ENCODE data around the gene CMSS1.

CMSS1 gene

DNA sequence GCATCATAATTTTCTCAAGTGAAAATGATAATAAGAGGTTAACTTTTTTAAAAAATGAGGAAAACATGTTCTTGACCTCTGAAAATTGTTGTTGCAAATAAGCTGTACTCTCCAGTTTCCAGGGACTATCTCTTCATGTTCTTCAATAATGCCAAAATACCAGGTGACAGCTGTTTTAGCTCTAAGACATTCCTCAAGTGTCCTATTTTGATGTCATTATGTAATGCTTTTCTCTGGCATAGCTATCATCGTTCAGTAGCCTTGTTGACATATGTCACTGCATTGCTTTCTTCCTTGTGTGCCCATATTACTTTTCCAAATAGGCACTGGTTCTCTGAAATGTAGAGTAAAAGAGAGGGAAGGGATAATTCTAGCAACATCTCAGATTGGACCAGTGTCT is 302.4 kb downstream of the CMSS1 start:
- no peak for DNase-seq

DNA sequence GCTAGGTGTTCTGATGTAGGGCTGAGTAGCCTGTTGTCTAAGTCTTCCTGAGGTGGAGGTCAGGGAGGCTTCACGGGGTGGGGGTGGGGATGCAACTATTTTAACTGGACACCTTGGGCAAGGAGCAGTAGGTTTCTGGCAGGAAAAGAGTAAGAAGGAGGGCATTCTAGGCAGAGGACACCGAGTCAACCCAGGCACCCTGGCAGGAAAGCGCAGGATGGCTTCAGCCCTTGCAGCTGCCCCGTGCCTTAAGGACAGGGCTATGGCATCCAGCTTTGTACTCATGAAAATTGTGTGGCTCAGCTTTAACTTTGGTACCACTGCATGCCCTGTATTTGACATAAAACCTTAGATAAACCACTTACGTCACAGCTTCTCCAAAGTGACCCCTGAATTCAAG is 303.0 kb downstream of the CMSS1 start:
- no peak for DNase-seq

DNA sequence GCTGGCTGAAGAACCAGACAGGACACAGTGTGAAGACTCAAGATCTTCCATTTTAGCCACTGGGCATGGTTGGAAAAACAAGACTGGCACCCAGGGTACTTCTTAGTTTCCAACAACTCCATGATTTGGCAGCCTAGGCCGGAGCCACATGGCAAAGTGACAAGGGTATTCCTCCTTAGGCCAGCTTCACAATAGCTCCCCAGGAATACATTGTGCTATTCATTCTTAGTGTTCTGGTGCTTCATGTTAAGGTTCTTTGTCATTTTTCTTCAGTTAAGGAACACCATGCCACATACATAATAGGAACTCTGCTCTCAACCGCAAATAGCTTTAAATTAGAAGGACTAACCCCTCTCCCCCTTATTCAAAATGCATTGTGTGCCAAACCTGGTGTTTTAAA is 304.7 kb downstream of the CMSS1 start:
- DNase-seq = no peak

DNA sequence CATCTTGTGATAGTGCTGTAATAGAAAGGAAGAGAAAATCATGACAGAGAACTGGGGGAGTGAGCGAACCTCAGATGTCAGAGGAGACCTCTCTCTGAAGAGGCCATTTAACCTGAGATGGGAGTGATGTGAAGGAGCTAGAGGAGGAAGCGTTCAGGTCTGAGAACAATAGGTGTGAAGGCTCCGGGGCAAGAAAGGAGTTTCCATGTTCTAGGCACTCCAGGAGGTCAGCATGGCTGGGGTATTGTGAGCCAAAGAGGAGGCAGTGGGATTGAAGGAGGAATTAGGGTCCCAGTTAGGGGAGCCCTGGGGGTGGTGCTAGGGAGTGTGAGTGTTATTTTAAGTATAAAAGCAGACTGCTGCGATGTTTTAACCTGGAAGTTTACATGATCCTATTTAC is 305.4 kb downstream of the CMSS1 start:
- no peak for DNase-seq

DNA sequence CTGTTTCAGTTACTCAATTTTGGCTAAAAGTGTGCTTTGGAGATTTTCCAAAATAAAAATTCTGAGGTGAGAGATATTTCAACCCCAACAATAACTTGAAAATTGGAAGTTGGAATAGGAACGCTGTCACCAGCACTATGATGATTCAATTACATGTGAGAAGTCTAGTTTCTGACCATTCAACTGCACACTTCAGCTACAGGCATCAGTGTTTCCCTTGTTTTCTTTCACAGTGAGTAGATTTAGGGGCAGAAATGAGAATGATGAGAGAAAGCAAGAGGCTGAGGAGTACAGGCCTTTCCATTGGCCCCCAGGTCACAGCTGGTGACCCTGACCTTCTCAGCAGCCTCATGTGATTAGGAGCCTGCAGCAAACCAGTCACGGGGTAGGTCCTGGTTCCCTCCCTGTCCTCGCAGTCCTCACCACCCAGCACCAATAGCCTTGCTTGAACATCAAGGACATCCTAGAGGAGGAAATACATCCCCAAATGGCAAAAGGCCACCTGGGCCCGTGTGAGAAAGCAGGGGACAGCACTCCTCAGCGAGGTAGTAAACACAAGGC is 306.6 kb downstream of the CMSS1 start:
- no peak for DNase-seq

DNA sequence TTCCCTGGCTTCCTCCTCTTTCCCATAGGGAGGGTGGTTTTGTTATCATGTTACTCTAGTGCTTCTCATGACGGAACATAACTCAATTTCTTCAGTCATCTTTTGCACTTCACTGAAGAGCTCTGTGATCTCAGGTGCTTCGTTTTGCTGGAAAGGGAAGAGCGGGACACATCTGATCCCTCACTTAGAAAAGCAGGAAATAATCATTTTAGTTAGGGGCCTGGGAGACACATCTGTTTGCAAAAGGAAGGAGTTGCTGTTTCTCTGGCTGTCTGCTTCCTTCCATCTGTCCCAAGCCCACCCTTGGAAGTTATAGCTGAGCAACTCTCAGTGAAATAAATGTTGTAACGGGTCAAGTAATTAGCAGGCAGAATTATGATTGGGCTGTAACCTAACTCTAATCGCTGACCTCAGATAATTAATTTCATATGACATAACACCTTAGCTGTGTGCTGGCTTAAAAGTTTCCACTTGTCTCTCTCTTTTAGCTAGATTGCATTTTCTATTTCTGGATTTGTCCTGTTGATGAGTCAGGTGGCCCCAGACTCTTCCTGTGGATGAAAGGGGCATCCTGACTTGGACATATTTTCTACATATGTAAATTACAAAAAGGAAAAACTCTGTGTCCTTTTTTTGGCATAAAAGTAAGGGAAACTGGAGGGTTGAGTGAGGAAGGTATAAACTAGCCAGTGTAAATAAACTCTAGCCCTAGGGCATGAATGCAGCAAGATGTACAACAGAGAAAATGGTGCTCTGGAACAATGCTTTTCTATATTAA is 307.7 kb downstream of the CMSS1 start:
- no peak for DNase-seq

DNA sequence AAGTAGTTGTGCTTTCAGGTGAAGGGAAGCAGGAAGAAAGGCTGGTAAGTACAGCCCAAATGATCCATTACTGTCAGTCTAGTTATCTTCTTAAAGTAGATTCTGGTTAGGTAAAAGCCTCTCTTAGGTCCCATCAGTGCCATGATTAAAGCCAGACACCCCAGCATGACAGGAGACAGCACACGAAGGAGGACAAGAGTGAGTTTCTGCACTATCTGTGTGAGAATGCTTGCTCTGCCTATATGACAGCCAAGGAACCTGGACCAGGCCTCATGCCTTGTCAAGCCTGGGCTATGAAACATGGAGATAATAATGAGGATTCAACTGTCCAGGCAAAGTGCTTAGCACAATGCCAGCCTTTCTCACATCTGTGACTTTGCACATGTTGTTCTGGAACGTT is 310.1 kb downstream of the CMSS1 start:
- no peak for DNase-seq

DNA sequence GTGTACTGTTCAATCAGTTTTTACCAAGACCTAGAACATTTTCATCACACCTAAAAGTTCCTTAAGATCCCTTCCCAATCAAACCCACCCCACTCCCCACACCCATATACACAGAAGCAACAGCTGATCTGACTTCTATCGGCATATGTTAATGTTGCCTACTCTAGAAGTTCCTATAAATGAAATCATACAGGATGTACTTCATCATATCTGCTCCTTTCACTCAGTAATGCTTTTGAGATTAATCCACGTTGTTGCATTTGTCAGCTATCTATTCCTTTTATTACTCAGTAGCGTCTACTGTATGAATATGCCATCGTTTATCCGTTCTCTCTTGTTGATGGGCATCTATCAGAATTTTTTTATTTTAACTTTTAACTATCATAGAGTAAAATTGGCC is 310.9 kb downstream of the CMSS1 start:
- no peak for DNase-seq

DNA sequence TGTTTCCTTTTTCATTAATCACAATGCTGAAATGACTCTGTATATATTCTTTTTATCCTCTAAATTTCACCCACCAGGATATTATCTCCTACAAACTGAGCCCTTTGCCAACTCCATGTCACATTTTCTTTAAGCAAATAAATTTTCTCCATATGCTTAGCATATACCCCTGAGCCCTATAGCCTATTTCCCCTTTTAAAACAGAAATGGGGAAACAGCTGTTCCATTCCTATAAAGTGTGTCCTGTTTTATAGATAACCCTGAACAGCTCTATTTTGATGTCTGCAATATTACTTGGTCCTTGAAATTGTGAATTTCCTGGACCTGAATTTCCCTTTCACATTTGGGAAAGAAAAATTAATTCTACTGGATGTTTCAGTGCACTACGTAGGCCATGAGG is 312.3 kb downstream of the CMSS1 start:
- DNase-seq = peak in 2 of 3 donors; percentile 7 to 8

DNA sequence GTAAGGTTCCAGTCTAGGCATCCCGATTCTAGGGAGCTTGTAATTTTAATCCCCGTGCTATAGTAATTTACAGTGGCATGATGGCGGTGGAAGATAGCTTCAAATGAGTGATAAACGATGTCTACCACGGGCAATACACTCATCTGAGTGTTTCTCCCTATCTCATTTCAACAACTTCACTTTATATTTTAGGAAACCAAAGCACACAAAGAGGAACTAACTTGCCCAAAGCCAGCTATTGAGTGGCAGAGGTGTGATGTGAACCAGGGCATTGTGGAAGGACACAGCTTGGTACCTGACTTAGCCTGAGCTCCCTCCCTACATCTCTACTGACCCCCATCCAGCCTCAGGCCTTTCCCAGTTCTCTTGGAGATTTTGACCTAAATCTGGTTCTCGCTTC is 313.6 kb downstream of the CMSS1 start:
- DNase-seq = no peak

DNA sequence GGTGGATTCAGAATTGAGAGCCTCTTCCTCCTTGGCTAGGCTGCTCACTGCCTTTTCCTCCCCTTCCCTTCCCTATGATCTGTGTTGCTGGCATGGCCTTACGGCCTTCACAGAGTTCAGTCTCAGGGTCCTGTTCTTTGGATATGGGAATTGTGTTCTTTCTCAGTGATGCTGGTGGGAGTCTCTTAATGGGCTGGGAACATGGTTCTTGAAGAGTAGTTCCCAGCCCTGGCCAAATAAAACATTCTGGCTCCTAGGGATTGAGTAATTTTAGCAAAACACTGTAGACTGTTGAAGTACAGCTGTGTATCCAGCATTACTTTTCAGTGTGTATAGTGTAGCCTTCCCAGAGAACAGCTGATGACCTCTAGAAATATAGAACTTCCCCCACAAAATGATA is 319.3 kb downstream of the CMSS1 start:
- no peak for DNase-seq

DNA sequence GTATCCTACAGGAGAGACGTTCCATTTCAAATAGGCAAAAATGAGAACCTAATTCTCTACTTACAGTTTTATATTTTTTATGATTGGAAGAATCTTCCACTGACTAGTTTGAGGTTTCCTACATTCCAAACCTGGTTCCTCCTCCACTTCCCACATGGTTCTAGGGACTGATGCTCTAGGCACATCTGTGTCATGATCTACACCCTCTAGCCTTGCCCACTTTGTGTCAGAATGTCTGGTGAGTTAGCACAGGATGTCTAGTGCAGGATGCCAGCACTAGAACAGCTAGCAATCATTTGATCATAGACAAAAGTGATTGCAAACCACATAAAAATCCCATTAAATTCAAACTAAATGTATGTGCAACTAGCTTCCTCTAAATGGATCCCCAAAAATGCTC is 323.3 kb downstream of the CMSS1 start:
- DNase-seq = no peak

DNA sequence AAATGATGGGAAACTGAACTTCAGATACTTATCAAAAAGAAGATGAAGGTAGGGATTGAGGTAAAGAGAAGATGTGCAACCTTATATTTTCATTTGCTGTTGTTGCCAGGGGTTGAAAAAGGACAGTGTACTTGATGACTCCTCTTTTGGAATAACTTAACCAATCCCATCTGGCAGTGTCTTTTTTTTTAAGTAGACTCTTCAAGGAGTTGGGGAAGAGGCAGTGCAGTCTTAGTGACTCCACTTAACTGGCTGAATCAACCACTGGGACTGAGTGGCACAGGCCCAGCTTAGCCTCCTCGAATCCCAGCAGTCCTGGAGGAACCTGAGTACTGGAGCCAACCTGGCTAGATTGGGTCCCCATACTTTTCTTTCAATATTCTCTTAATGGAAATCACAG is 323.9 kb downstream of the CMSS1 start:
- no peak for DNase-seq

DNA sequence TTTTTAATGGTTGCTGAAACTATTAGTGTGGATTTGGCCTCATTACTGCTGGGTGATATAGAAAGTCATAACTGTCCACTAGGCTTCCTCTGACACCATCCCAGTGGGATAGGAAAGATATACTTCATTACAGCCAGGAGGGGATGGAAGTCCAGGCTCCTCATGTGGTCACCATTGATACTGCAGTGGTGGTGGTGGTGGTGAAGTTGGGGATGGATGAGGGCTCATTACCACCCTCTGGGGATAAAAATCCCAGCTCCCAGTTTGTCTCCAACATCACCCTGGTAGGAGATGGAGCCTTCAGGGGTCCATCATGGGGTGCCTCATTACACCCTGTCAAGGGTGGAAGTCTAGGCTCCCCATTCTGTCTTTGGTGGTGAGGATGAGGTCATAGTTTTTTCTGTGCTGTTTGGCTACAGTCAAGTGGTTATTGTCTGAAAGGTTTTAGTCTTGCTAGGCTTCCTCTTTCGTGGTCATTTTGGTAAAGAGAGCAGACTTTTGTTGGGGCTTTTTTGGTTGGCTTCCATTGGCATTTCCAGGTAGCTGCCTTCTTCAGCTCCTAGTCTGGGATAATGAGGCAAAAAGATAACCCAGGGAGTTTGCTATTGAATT is 326.7 kb downstream of the CMSS1 start:
- peak in 1 of 3 donors; percentile 3 for DNase-seq

DNA sequence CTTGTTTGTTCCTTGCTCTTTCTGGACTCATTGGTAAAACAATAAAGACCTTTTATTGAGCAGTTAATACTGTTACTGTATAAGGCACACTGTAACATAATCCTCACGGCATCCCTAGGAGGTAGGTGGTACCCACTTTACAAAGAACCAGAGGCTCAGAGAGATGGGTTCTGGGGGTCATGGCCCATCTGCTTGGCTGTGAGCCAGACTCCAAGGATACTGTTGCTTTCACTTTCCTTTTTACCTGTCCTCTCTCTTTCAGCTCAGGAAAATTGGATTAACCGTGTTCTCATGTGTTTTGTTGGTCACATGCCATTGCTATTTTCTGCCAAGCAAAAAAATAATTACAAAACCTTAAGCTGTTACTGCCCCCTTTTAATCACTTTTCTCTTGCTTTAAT is 331.5 kb downstream of the CMSS1 start:
- DNase-seq = no peak

DNA sequence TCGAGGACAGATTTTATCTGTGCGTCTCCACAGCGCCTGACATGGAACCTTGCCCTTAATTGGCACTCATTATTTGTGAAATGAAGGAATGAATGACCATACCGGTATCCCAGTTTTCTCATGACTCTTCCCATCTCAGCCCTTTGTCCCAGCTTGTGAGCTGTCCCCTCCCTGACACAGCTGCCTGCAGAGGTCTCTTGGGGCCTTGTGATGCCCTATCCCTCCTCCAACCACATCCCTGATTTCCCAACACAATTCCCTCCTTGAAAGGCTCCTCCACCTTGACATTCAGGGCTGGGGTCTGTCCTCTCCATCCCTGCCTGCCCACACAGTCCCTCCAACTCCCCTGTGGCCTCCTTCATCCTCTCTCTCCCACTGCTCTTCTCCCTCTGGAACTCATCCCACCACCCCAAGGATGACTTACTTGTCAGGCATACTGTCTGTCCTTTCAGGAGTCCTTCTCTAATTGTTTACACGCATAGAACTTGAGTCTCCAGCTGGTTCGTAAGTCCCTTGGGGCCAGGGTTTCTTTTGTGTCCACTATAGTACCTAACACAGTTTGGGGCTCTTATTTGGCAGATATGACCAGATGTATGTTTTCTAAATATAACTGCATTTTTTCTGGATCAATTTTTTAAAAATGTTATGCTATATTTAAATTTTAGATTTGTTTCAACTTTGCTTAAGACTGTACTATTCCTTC is 332.2 kb downstream of the CMSS1 start:
- DNase-seq = no peak

DNA sequence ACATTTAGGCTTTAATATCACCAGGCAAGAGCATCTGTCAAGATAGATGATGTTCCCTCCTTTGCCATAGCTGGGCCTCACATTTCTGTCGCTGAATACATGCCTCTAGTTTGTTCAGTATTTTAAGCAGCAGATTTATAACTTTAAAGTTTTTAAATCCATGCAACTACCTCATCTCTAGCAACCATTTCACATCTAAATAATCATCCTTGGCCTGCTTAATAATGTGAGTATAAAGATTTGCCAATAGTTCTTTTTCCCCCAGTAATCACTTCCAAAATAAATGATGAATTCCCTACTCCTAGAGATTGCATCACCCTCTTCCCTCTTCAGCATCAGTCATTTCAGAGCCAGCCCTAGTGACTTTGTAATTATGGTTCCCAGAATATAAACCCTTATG is 332.8 kb downstream of the CMSS1 start:
- DNase-seq = no peak

DNA sequence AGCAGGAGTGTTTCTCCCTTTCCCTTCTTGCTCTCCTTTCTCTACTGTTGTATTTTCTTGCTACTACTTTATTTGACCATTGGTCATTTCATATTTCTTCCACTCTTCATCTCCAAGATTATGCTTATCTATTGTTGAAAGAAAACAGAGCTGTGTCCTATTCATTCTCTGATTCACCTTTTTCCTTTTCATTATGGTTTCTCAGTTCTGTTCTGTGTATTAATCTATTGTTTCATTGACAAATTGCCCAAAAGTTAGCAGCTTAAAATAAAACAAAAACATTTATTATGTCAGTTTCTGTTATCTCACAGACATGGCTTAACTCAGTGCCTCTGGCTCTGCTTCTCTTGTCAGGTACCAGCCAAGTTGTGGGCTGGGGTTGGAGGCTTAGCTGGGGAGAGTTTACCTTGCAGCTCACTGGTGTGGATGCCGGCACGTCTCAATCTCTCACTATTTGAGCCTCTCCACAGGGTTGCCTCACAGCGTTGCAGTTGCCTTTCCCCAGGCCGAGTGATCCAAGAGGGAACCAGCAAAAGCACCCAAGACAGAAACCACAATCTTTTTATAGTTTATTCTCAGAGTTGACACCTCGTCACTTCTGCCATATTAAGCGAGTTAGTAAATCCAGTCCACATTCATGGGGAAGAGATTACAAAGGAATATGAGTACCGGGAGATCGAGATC is 333.5 kb downstream of the CMSS1 start:
- DNase-seq = no peak

DNA sequence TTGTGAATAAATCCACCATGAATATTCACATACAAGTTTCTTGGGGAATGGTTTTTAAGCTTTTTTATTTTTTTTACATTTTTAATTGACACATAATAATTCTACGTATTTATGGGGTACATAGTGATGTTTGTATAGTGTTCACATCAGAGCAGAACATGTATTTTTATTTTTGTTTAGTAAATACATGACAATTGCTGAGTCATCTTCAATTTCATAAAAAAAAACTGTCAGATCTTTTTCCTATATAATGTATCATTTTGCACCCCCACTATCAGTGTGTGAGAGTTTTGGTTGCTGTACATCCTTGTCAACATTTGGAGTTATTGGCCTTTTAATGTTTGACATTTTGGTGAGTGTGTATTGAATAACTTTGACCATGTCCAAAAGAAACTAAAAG is 336.5 kb downstream of the CMSS1 start:
- no peak for DNase-seq

DNA sequence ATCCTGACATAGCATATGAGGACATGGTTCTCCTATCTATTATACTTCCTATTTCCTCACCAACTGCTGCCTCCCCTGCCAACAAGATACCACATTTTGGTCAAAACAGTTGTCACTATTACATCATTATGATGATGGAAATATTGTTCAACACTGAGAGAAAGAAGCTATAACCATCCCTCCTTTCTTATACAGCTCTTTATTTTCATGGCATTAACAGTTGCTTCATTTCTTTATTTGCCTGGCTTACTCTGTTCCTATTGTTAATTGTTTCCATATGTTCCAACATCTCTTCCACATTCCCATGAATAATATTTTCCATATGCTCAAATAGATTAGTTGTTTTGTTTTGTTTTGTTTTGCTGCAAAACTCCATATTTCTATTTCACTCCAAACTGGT is 337.5 kb downstream of the CMSS1 start:
- no peak for DNase-seq

DNA sequence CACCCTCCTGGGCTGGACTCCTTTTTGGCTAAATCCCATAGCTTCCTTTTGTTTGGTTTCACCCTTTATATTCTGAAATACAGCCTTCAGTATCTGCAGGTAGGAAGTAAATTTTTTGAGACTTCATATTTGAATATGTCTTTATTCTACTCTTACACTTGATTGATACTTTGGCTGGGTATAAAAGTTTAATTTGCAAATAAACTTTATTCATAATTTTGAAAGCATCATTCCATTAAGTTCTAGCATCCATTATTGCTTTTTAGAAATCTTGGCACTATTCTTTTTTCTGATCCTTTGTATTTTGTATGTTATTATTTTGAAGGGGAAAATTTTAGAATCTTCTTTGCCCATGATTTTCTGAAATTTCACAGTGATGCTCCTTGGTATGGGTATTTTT is 337.9 kb downstream of the CMSS1 start:
- DNase-seq = no peak

DNA sequence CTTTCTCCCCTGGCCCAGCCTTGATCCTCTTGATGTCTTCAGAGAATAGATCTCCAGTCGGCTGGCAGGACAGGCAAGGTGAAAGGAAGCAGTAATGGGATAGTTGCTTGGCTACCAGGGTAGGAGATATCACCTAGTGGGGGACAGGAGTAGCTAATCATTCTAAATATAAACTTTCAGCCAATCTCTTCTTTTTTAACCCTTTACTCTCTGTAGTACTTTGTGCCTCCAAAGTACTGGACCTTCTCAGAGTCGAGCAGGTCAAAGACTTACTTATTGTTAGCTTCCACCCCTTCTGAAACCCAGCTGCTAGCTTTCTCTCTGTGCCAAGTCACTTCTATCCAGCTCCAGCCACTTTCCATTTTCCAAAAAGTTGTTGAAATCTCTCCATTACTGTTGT is 340.0 kb downstream of the CMSS1 start:
- no peak for DNase-seq

DNA sequence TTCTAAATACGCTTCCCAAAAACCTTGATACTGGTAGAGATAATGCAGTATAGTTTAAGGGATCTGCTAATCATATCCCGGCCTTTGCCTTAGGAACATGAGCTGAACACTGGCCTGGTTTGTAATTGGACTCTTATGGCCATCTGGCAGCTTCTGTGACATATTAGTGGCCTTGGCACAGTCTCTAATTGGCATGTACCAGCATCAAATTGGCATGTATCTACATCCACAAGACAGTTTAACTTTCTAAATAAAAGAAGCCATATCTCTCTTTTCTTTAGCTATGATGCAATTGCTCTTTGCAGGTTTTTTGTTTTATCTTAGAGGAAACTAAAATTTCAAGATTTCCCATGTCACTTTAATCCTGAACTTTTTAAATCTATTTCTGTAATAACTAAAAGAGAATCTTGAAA is 341.3 kb downstream of the CMSS1 start:
- no peak for DNase-seq
